Glutamatergic neuron (in vitro differentiated cells): ENCODE results near the gene TMEM130. TPM values are rescaled to one million over a fixed set of nuclear protein-coding genes. Genes with fewer than 3 reads are reported as not detected.
A peak's percentile ranks its signal among the peaks of the same experiment; 100 is the strongest.

Source experiments
- DNase-seq: peaks from one replicate; pipeline ENCODE4 v3.0.0; 2022
- H3K27ac Mint-ChIP-seq: one replicate; pipeline ENCODE4 v1.8.0; 2020; ENCODE audit warnings: mild to moderate bottlenecking, mixed read lengths, inconsistent platforms; ENCODE audit not compliant: unreplicated experiment
- H3K27me3 Mint-ChIP-seq: one replicate; pipeline ENCODE4 v1.8.0; 2020; ENCODE audit warnings: mild to moderate bottlenecking, moderate library complexity, mixed read lengths, inconsistent platforms; ENCODE audit not compliant: unreplicated experiment
- H3K36me3 Mint-ChIP-seq: one replicate; pipeline ENCODE4 v1.8.0; 2020; ENCODE audit warnings: mild to moderate bottlenecking, mixed read lengths, inconsistent platforms; ENCODE audit not compliant: unreplicated experiment
- H3K4me1 Mint-ChIP-seq: one replicate; pipeline ENCODE4 v1.8.0; 2020; ENCODE audit warnings: mild to moderate bottlenecking, low read depth, mixed read lengths, inconsistent platforms; ENCODE audit not compliant: unreplicated experiment
- H3K4me3 Mint-ChIP-seq: one replicate; pipeline ENCODE4 v1.8.0; 2020; ENCODE audit warnings: mild to moderate bottlenecking, mixed read lengths, inconsistent platforms; ENCODE audit not compliant: unreplicated experiment
- H3K9me3 Mint-ChIP-seq: one replicate; pipeline ENCODE4 v1.8.0; 2020; ENCODE audit warnings: mild to moderate bottlenecking, moderate library complexity, mixed read lengths, inconsistent platforms; ENCODE audit not compliant: unreplicated experiment
- total RNA-seq: library from RNA; stranded (reverse); fragmentation: NEBNext Ultra II Directional; extraction: Animal tissue kit (Norgen Biotek cat#: 25700); gene quantifications from one replicate; pipeline ENCODE4 v1.2.1, GENCODE V29; 2021; ENCODE audit not compliant: unreplicated experiment
- TF ChIP-seq, protein P1 (sequence below): fragments of 200-600 bp; sonication (generic); IDR thresholded peaks from one replicate; pipeline ENCODE4 v1.5.0; 2021; ENCODE audit not compliant: partially characterized antibody, unreplicated experiment

TMEM130 gene
- total RNA-seq, 1 donor from 2014 or later: 7.8 TPM

DNA sequence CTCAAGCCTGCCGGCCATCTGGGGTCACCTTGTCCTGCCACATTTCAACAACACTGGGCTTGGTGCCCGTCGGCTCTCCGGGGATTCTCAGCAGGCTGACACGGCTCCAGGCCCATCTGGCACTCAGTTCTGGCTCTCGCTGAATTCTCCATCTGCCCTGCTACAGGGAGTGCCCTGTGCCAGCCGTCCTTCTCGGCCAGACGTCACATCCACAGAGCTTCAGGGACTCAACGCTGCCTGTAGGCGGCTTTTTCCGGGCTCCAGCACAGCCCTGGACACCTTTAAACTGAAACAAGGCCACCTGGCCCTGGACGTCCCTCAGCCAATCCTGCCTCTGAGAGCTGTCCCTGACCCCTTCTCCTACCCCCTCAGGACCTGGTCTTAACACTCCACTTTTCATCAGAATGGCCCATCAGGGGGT, 43.0 kb downstream of the TMEM130 start:
- TF ChIP-seq, protein P1, sequence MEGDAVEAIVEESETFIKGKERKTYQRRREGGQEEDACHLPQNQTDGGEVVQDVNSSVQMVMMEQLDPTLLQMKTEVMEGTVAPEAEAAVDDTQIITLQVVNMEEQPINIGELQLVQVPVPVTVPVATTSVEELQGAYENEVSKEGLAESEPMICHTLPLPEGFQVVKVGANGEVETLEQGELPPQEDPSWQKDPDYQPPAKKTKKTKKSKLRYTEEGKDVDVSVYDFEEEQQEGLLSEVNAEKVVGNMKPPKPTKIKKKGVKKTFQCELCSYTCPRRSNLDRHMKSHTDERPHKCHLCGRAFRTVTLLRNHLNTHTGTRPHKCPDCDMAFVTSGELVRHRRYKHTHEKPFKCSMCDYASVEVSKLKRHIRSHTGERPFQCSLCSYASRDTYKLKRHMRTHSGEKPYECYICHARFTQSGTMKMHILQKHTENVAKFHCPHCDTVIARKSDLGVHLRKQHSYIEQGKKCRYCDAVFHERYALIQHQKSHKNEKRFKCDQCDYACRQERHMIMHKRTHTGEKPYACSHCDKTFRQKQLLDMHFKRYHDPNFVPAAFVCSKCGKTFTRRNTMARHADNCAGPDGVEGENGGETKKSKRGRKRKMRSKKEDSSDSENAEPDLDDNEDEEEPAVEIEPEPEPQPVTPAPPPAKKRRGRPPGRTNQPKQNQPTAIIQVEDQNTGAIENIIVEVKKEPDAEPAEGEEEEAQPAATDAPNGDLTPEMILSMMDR: peak; percentile 31
- peaks cover 11% of the 10 kb centered on the region for H3K4me1 Mint-ChIP-seq
- peak overlapping the region; percentile 95 for H3K27ac Mint-ChIP-seq

DNA sequence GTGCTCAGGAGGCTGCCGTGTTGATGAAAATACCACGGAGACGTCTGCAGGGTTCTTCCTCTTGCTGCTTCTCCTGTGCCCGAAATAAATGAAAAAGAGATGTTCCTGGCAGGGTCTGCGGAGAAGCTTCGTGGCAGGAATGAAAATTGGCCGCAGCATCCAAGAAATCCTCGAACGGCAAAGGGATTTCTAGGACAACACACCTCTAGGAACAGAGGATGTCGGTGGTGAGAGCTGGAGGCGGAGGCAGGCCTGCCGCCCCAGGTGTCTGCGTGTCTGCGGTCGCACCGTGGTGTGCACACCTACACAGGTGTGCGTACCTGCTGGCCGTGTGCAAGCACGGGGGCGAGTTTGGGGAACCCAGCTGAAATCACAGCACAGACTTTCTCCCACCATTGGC, 43.4 kb downstream of the TMEM130 start:
- peaks cover 11% of the 10 kb centered on the region for H3K4me1 Mint-ChIP-seq
- TF ChIP-seq, protein P1: no peak
- H3K4me3 Mint-ChIP-seq: no peak overlapping the region
- H3K9me3 Mint-ChIP-seq: peaks cover 17% of the 10 kb centered on the region
- peak overlapping the region; percentile 95 for H3K27ac Mint-ChIP-seq
- no peak for DNase-seq
- H3K36me3 Mint-ChIP-seq: no peaks in the 10 kb centered on the region
- H3K27me3 Mint-ChIP-seq: peaks cover 13% of the 10 kb centered on the region

More for the DNA sequence above, 43.0 kb downstream of the TMEM130 start:
- Mint-ChIP-seq H3K4me3 (peak overlapping the region; percentile 55), H3K9me3 (peaks cover 17% of the 10 kb centered on the region), H3K27me3 (peaks cover 11% of the 10 kb centered on the region), H3K36me3 (no peaks in the 10 kb centered on the region)
- peak; percentile 81 for DNase-seq

- Mint-ChIP-seq H3K9me3 (peaks cover 10% of the 10 kb centered on the region), H3K27ac (no peak overlapping the region), H3K4me3 (no peak overlapping the region), H3K36me3 (no peaks in the 10 kb centered on the region), H3K27me3 (peaks cover 9% of the 10 kb centered on the region), H3K4me1 (peaks cover 9% of the 10 kb centered on the region)
- no peak for DNase-seq
- TF ChIP-seq, protein P1: no peak
Observed at GRCh38 chr7:98823226-98823625, 46.6 kb downstream of the TMEM130 start.

GRCh38 chr7:98821348-98821747, 48.5 kb downstream of the TMEM130 start:
- TF ChIP-seq, protein P1: no peak
- Mint-ChIP-seq H3K4me3 (no peak overlapping the region), H3K27me3 (peaks cover 4% of the 10 kb centered on the region), H3K36me3 (no peaks in the 10 kb centered on the region), H3K4me1 (peaks cover 12% of the 10 kb centered on the region), H3K27ac (no peak overlapping the region), H3K9me3 (peaks cover 5% of the 10 kb centered on the region)
- DNase-seq: no peak

- TF ChIP-seq, protein P1: no peak
Observed at GRCh38 chr7:98816967-98817710, 52.7 kb downstream of the TMEM130 start.

More at GRCh38 chr7:98816967-98817710, 52.7 kb downstream of the TMEM130 start:
- H3K36me3 Mint-ChIP-seq: no peaks in the 10 kb centered on the region
- peaks cover 5% of the 10 kb centered on the region for H3K27me3 Mint-ChIP-seq
- peak overlapping the region; percentile 18 for H3K27ac Mint-ChIP-seq
- no peak for DNase-seq
- no peak overlapping the region for H3K4me3 Mint-ChIP-seq
- H3K4me1 Mint-ChIP-seq: peaks cover 12% of the 10 kb centered on the region
- no peaks in the 10 kb centered on the region for H3K9me3 Mint-ChIP-seq
